ENCODE measurements around the gene CD6.
A peak's percentile ranks its signal among the peaks of the same experiment; 100 is the strongest.
"Not testable (repeated sequence)": the region's sequence is repeated elsewhere in the genome, so short reads cannot be mapped to it uniquely, and the experiment has no call there.

CD6 gene

GRCh38 chr11:61059260-61059752 lies 87.8 kb downstream of the CD6 start:
- no peak for DNase-seq

- DNase-seq = no peak
Observed at GRCh38 chr11:61061081-61061826, 89.8 kb downstream of the CD6 start.

GRCh38 chr11:61062181-61062930 lies 90.9 kb downstream of the CD6 start:
- no peak for DNase-seq

- DNase-seq = not testable (repeated sequence)
Observed at GRCh38 chr11:61065236-61065635, 93.8 kb downstream of the CD6 start.

- no peak for DNase-seq
Observed at GRCh38 chr11:61065955-61066638, 94.6 kb downstream of the CD6 start.

GRCh38 chr11:61066645-61067044 lies 95.2 kb downstream of the CD6 start:
- no peak for DNase-seq

GRCh38 chr11:61067782-61068446 lies 96.4 kb downstream of the CD6 start:
- peak; percentile 60 for DNase-seq

- no peak for DNase-seq
Observed at GRCh38 chr11:61068581-61068980, 97.1 kb downstream of the CD6 start.

GRCh38 chr11:61069427-61069826 lies 97.9 kb downstream of the CD6 start:
- DNase-seq = no peak

All from NCI-H2171 (cell line).